Stimulated activated CD8-positive, alpha-beta memory T cell treated with anti-CD3 and anti-CD28 coated beads, Interleukin-15, amount 100 ng/mL, for 48 hours (primary cell): ENCODE data around the gene EEF1AKMT3.

Experiments used
- DNase-seq, 2 donors: peaks; one replicate each; pipeline ENCODE4 v3.0.0-alpha.2; 2020; ENCODE audit warnings: low read depth in 2 of 2

Gene EEF1AKMT3

GRCh38 chr12:57735198-57735855, 37.1 kb upstream of the EEF1AKMT3 start:
- no peak for DNase-seq

GRCh38 chr12:57735952-57736740, 36.3 kb upstream of the EEF1AKMT3 start:
- DNase-seq = no peak

DNA sequence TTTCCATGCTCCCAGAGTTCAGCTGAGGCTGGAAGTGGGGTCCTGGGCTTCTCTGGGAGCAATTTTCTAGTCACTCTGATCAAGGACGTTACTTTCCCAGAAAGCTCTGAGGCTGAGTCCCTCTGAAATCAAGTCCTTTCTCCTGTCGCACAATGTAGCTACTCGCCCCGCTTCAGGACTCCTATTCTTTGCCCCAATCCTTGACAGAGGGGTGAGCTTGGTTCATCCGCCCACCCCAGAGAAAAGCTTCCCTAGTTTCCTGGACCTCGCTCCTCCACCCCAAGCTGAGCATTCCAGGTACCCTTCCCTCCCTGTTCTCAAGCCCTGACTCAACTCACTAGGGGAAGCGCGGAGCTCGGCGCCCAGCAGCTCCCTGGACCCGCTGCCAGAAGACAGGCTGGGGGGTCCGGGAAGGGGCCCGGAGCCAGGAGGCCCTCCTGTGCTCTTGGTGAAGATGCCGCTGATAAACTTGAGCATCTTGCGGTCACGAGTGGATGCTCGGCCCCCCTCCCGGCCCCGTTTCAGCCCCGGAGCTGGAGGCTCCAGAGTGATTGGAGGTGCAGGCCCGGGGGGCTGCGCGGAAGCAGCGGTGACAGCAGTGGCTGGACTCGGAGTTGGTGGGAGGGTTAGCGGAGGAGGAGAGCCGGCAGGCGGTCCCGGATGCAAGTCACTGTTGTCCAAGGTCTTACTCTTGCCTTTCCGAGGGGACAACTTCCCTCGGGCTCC, 35.5 kb upstream of the EEF1AKMT3 start:
- DNase-seq = no peak

GRCh38 chr12:57737467-57738460, 34.6 kb upstream of the EEF1AKMT3 start:
- no peak for DNase-seq

GRCh38 chr12:57738661-57739237, 33.7 kb upstream of the EEF1AKMT3 start, which contains the start of gene AGAP2:
Gene AGAP2, minus strand, starts transcription at chr12:57738742. Its CDS starts 496 bp downstream, at chr12:57738246.
- DNase-seq = no peak

DNA sequence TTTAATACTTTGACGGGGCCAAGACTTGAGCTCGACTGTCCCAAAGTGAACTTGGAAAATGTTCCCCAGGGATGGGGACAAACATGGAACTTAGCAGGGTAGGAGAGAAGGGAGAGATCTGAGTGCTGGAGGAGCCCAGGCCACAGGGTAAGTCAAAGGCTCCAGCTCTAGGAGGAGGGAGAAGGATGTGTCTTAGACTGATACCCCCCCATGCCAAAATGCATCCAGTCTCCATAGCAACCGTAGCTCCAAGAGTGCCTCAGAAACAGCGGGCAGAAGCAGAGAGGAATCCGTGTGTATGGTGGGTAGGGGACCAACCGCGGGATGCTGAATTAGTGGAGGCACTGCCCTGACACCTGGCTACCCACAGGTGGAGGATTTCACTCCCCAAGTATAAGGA, 33.0 kb upstream of the EEF1AKMT3 start:
- DNase-seq = no peak

GRCh38 chr12:57739914-57740538, 32.4 kb upstream of the EEF1AKMT3 start:
- DNase-seq = no peak

- peak; percentile 68 to 73 for DNase-seq
Observed at GRCh38 chr12:57740656-57741412, 31.6 kb upstream of the EEF1AKMT3 start.

DNA sequence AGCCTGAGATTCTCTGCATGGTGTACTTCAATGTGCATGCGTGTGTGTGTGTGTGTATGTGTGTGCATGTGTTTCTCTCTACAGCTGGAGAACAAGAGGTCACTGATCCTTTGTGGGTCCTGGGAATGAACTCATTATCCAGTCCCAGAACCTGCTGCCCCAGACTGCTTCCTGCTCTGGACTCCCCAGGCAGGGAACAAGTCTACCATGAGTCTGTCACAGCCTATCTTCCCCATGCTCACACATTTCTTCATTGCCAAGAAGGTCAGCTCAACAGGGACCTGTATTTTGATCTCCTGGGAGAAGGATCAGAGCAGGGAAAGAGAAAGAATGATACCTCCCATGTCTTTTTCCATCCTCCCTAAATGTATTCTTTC, 31.0 kb upstream of the EEF1AKMT3 start:
- no peak for DNase-seq

GRCh38 chr12:57741844-57742738, 30.3 kb upstream of the EEF1AKMT3 start:
- DNase-seq = peak; percentile 73 to 76

DNA sequence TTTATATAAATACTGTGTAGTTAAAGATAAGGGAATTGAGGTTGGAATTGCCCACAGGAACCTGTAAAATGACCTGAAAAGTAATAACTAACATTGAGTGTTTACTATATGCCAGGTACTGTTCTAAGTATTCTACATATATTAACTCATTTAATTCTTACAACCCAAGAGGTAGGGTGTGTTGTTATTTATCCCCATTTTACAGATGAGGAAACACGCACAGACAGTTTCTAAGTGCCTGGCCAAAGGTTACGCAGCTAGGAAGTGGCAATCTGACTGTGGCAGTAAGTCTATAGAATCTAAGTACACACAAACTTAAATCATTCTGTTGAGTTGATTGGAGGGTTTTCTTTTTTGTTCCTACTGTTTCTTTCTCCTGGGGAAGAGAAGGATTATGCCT, 28.6 kb upstream of the EEF1AKMT3 start:
- DNase-seq = no peak

DNA sequence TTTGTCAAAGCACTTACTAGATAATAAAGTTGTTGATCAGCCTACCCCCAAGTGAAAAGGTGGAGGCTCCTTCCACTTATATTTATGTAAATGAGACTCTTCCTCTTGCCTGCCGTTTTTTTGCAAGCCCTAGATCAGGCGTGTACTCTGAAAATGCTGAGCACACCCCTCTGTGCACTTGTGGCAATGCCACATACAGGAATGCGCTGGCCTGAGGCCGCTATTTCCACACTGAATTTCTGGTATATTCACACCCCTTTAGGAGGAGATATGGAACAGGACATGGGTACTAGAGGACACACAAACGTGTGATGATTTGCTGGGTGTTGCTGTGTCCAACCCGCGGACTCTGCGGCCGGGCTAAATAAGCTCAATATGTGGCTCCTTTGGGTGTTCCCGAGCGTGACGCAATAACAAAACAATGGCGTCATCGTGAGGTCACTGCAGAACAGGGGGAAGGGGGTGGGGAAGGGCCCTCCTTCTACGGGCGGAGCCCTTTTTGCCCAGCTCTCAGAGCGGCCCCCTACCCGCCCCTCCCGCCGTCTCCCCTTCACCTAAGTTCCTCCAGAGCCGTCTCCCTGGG, 28.1 kb upstream of the EEF1AKMT3 start:
- DNase-seq = peak in 1 of 2 donors; percentile 42

DNA sequence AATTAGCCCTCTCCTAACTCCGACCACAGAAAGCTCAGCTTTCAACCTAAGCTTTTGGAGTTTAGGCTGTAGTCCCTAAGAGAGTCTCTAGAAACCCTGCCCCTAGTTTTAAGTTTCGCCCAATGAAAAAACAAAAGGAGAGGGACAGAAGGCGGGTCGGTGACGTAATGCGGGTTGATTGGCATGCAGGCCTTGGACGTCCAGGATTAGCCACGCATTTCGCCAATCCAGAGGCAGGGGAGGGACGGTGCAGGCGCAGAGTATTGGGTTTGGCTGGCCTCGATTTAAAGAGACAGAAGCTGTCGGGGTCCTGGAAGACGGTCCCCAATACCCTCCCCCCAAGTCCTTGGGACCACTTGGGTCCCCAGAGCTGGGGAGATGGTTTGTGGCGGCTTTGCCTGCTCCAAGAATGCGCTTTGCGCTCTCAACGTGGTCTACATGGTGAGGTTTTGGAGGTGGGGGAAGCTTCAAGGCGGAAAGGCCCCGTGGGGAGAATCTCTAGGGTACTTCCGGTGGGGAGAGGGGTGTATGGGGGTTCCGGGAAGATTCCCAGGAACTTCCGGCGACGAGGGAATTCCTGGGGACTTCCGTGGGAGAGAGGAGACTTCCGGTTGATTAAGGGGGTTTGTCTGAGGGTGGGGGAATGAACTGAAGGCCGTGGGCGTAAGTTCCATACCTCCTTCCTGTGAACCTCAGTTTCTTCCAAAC, 27.5 kb upstream of the EEF1AKMT3 start, which contains the start of gene TSPAN31:
TSS of gene TSPAN31 (plus strand) at position 263 of the 708 bp plus-strand sequence. CDS start at position 379, 116 bp downstream.
- DNase-seq = peak; percentile 88 to 90

- no peak for DNase-seq
Observed at GRCh38 chr12:57745485-57745881, 26.9 kb upstream of the EEF1AKMT3 start.

GRCh38 chr12:57746025-57746424, 26.4 kb upstream of the EEF1AKMT3 start:
- DNase-seq = no peak

- DNase-seq = no peak
Observed at GRCh38 chr12:57749061-57749460, 23.4 kb upstream of the EEF1AKMT3 start.
